ENCODE results near the gene CCSAP.

The CCSAP gene

GRCh38 chr1:229309074-229309473 lies 33.8 kb downstream of the CCSAP start:
- no peak for DNase-seq (ENCODE audit: low spot score)

GRCh38 chr1:229305392-229305791 lies 37.5 kb downstream of the CCSAP start:
- TF ChIP-seq CTCF (IDR thresholded peaks at IDR 0.05; ENCODE audit: extremely low read depth, missing control alignments) = no peak

More at GRCh38 chr1:229309074-229309473, 33.8 kb downstream of the CCSAP start:
- TF ChIP-seq CTCF (IDR thresholded peaks at IDR 0.05; ENCODE audit: extremely low read depth, missing control alignments) = no peak

GRCh38 chr1:229303855-229304254 lies 39.0 kb downstream of the CCSAP start:
- no peak for DNase-seq (ENCODE audit: low spot score)
- TF ChIP-seq CTCF (IDR thresholded peaks at IDR 0.05; ENCODE audit: extremely low read depth, missing control alignments) = no peak

More at GRCh38 chr1:229305392-229305791, 37.5 kb downstream of the CCSAP start:
- no peak for DNase-seq (ENCODE audit: low spot score)

GRCh38 chr1:229302740-229303139 lies 40.1 kb downstream of the CCSAP start:
- DNase-seq (ENCODE audit: low spot score) = no peak
- TF ChIP-seq CTCF (IDR thresholded peaks at IDR 0.05; ENCODE audit: extremely low read depth, missing control alignments) = no peak

GRCh38 chr1:229300099-229300757 lies 42.6 kb downstream of the CCSAP start:
- TF ChIP-seq CTCF (IDR thresholded peaks at IDR 0.05; ENCODE audit: extremely low read depth, missing control alignments) = no peak
- DNase-seq (ENCODE audit: low spot score) = no peak

- no peak for TF ChIP-seq CTCF (IDR thresholded peaks at IDR 0.05; ENCODE audit: extremely low read depth, missing control alignments)
- DNase-seq (ENCODE audit: low spot score) = no peak
These were observed 43.9 kb downstream of the CCSAP start for GRCh38 chr1:229298887-229299503.

- no peak for TF ChIP-seq CTCF (IDR thresholded peaks at IDR 0.05; ENCODE audit: extremely low read depth, missing control alignments)
- DNase-seq (ENCODE audit: low spot score) = no peak
These were observed 44.4 kb downstream of the CCSAP start for GRCh38 chr1:229298420-229298819.
